ENCODE measurements around the gene PSMA6.
"Not testable (repeated sequence)": the region's sequence is repeated elsewhere in the genome, so short reads cannot be mapped to it uniquely, and the experiment has no call there.

Gene PSMA6

DNA sequence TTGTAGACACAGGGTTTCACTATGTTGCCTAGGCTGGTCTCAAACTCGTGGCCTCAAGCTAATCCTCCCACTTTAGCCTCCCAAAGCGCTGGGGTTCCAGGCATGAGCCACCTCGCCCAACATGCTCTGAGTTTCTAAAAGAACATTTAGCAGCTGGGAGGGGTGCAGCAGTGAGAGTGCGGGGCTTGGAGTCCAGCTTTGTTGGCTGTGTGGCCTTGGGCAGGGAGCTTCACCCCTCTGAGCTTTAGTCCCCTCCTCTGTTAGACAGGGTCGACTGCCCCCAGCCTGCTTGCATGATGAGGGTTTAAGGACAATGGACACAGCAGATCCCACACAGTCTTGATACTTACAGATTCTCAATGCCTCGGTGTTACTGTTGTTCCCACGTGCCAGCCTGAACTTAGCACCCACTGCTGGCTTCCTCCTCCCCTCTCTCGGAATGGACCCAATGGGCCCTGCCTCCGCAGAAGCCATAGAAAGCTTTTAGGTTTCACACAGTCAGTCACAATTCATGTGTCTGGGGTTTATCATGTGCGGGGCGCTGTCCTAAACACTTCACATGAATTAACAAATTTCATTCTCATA is 54.6 kb downstream of the PSMA6 start:
- FAIRE-seq = no peak

GRCh38 chr14:35347323-35348043 is 55.3 kb downstream of the PSMA6 start:
- no peak for FAIRE-seq

- not testable (repeated sequence) for FAIRE-seq
These were observed 55.8 kb downstream of the PSMA6 start for GRCh38 chr14:35348044-35348380.

GRCh38 chr14:35349496-35350365 is 57.5 kb downstream of the PSMA6 start:
- FAIRE-seq = no peak

DNA sequence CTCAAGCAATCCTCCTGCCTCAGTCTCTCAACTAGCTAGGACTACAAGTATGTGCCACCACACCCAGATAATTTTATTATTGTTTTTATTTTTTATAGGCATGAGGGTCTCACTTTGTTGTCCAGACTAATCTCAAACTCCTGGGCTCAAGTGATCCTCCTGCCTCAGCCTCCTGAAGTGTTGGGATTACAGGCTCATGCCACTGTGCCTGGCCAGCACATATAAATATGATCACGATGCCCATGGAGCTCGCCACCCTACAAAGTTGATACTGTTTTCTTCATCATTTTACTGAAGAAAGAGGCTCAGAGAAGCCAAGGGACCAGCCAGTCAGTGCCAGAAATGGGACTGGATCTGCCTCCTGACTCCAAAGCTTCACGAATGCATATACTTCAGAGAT is 59.3 kb downstream of the PSMA6 start:
- no peak for FAIRE-seq

- no peak for FAIRE-seq
These were observed 59.7 kb downstream of the PSMA6 start for GRCh38 chr14:35351897-35352273.

DNA sequence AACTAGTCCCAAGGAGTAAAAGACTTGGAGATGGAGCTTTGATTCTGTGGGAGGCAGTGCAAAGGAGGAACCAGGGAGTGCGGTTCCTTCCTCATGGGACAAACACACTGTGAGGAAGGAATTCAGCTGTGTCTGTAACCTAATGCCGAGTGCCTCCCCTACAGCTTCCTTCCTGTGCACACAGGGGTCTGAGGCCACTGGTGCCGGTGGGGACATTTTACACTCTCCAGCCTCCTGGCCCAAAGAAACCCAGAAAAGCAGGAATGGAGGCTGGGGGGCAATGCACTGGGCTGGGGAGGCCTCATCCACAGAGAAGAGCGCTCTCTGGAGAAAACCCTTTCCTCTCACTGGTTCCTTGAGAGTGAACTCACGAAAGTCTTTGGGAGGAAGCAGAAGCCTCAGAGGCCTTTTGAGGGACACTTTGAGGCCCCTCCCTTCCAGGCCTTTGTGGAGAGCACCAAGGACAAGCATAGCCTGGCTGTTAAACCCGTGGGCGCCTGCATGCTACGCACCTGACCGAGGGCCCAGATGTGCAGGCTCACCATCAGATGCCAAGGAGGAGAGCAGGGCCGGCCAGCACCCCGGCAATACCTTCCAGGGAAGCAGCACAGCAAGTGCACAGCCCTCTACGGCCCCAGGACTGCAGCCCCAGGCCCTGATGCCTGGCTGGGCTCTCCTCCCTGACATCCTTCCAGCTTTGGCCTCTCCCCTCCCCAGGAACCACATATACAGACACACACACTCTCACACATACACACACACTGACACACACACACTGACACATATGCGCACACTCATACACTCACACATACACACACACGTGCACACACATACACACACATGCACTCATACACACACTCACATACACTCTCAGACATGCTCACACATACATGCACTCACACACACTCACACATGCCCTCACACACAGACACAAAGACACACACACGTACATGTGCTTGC is 60.4 kb downstream of the PSMA6 start:
- no peak for FAIRE-seq

DNA sequence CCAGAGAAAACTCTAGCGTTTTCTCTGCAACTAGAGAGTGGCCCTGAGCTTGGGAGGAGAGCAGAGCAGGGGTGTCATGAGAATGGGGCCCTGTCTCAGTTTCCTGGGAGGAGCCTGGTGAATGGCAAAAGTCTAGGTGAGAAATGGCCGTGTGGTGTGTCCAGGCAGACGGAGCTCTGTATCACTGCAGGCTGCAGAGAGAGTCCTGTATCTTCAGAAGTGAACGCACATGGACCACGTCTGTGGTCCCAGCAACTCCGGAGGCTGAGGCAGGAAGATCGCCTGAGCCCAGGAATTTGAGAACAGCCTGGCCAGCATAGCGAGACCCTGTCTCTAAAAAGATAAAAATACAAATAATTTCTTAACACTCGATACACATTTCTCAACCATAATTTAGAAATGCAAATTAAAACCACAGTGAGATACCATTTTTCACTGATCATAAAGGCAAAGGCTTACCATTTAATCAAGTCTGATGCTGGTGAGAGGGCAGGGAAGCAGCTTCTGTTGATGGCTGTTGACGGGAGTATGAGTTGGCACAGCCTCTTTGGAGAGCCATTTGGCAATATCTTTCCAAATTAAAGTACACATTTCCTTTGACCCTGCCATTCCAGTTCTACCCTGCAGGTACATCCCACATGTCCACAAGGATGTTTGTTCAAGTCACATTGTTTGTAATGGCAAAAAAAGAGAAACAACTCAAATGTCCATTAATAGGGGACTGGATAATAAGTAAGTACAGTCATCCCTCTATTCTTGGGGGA is 61.4 kb downstream of the PSMA6 start:
- FAIRE-seq = no peak

DNA sequence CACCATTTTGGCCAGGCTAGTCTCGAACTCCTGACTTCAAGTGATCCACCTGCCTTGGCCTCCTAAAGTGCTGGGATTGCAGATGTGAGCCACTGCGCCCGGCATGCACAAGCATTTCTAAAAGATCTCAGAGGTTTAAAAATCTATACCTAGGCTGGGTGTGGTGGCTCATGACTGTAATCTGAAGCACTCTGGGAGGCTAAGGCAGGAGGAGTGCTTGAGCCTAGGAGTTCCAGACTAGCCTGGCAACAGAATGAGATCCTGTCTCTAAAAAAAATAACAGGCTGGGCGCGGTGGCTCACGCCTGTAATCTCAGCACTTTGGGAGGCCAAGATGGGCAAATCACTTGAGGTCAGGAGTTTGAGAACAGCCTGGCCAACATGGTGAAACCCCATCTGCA is 63.1 kb downstream of the PSMA6 start:
- not testable (repeated sequence) for FAIRE-seq

DNA sequence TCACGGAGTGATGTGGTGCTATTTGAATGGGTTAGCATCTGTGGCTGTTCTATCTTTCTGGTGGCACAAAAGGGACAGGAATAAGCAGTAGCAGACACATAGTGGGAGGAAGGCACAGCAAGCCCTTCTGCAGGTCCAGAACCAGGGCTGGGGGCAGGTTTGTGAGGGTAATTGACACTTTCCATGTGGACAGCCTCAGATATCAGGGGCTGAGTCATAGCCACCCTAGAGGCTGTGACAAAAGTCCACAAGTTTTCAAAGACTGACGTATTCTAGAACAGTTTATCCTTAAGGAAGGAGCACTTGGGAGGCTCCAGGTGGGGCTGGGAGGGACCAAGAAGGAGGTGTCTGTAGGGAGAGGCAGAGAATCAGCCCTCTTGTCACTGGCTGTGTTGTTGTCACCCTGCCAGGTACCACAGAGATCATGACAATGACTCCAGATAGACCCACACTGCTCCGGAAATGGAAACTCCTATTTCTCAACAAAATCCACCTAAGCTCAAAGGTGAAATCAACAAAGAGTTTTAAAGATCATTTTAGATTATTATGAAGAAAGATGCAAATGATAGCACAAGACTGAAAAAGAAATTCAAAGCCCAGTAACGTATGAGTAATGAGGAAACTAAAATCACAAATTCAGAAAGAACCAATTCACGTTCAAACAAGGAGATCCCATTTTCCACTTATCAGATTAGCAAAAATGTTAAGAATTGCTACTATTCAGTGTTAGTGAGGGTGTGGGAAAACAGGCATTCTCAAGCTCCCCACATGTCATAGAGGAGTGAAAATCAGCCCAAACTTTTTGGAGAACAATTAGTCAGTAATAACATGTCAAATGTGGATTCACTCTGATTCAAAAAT is 64.0 kb downstream of the PSMA6 start:
- FAIRE-seq = no peak

- FAIRE-seq = not testable (repeated sequence)
These were observed 67.5 kb downstream of the PSMA6 start for GRCh38 chr14:35359655-35360054.

DNA sequence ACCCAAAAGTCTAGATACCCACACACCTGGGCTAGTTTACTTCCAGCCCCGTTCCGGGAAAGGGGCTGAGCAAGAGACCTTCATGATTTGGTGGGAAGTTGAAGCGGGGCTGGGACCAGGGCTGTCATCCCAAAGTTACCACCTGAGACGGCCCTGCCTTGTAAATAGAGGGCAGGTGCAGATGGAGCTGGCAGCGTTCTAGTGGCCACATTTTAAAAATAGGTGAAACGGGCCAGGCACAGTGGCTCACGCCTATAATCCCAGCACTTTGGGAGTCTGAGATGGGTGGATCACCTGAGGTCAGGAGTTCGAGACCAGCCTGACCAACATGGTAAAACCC is 68.9 kb downstream of the PSMA6 start:
- FAIRE-seq = no peak

GRCh38 chr14:35362450-35362849 is 70.3 kb downstream of the PSMA6 start:
- FAIRE-seq = no peak

GRCh38 chr14:35362911-35363374 is 70.8 kb downstream of the PSMA6 start:
- no peak for FAIRE-seq

- no peak for FAIRE-seq
These were observed 73.2 kb downstream of the PSMA6 start for GRCh38 chr14:35365130-35366055.

GRCh38 chr14:35366056-35366451 is 73.9 kb downstream of the PSMA6 start:
- FAIRE-seq = no peak

- no peak for FAIRE-seq
These were observed 74.4 kb downstream of the PSMA6 start for GRCh38 chr14:35366521-35366976.

DNA sequence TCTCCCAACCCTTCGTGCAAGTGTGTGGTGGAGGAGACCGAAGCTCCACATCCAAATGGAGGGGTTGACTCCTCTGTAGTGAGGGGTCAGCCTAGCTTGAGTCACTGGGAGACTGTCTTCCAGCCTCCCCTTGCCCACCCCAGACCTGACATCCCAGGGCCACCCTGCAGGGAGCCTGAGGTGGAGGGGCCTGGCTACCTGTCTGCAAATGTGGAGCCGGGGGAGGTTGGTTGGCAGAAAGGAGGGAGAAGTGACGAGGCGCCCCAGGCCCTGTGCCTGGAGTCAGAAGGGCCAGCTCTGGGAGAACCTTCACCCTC is 74.8 kb downstream of the PSMA6 start:
- no peak for FAIRE-seq

Data from islet of Langerhans (tissue), 1 donor.